ENCODE measurements around the gene RSPO4.
A peak's percentile ranks its signal among the peaks of the same experiment; 100 is the strongest.

- TF ChIP-seq CTCF (conservative IDR thresholded peaks at IDR 0.05; ENCODE audit: low read depth in 2 of 2) (peak in 1 of 2 experiments; percentile 27; a peak in 1 of 4 replicates), EZH2 (IDR thresholded peaks at IDR 0.05; ENCODE audit: low read depth, unreplicated experiment) (no peak), POLR2AphosphoS5 (IDR thresholded peaks at IDR 0.05; ENCODE audit: low read depth) (no peak), CREB1 (CRISPR knock-in tag; IDR thresholded peaks at IDR 0.05; ENCODE audit: low read depth) (no peak), REST (IDR thresholded peaks at IDR 0.05; ENCODE audit: unreplicated experiment) (no peak), EZH2phosphoT487 (IDR thresholded peaks at IDR 0.05; ENCODE audit: unreplicated experiment) (no peak), ETS1 (IDR thresholded peaks at IDR 0.05) (no peak)
These were observed 44.6 kb downstream of the RSPO4 start for GRCh38 chr20:957544-957943.

All from GM23338 (cell line).